IMR-90 (cell line): ENCODE measurements around the gene ZNG1A. TPM values are rescaled to one million over a fixed set of nuclear protein-coding genes. Genes with fewer than 3 reads are reported as not detected.
"Not testable (repeated sequence)": the region's sequence is repeated elsewhere in the genome, so short reads cannot be mapped to it uniquely, and the experiment has no call there.

ENCODE experiments used
- ATAC-seq: fragments of 200-7000 bp; cut with Tn5 transposase; 2 replicates; pipeline ENCODE4 v1.9.1; 2020; ENCODE audit warnings: low read depth, mild to moderate bottlenecking, moderate library complexity
- BruUV-seq: library from RNA; stranded (reverse); fragments of 400-500 nt; replicated peaks from 2 replicates; lab custom pipeline; 2021; lab: Mats Ljungman, UMichigan
- CTCF ChIA-PET: fragments of 300-600 bp; formaldehyde crosslinking; extraction: SDS; loops from one replicate; lab custom pipeline; 2021; ENCODE audit warnings: antibody characterized with exemption; lab: Yijun Ruan, JAX
- POLR2A ChIA-PET: fragments of 300-600 bp; sonication (Branson Sonifier 250); formaldehyde crosslinking; loops from one replicate; lab custom pipeline; 2022; ENCODE audit warnings: antibody characterized with exemption; ENCODE audit not compliant: unreplicated experiment; lab: Charles Lee
- DNase-seq: peaks from one replicate; pipeline ENCODE4 v3.0.0; 2013
- H2AFZ ChIP-seq: replicated peaks from 2 replicates; pipeline ENCODE3; 2013; ENCODE audit warnings: low read length, mild to moderate bottlenecking; ENCODE audit not compliant: poor library complexity
- H2AK5ac ChIP-seq: 2 replicates; pipeline ENCODE4 v1.6.1; 2013; ENCODE audit warnings: low read depth, low read length, inconsistent platforms
- H2AK9ac ChIP-seq: replicated peaks from 2 replicates; pipeline ENCODE3; 2013; ENCODE audit warnings: mild to moderate bottlenecking, low read depth, low read length, moderate library complexity; ENCODE audit not compliant: poor library complexity
- H2BK120ac ChIP-seq: 2 replicates; pipeline ENCODE4 v1.6.1; 2013; ENCODE audit warnings: low read depth, low read length, inconsistent platforms
- H2BK15ac ChIP-seq: 3 replicates; pipeline ENCODE4 v1.6.1; 2013; ENCODE audit warnings: low read depth, low read length, inconsistent platforms
- H2BK20ac ChIP-seq: 2 replicates; pipeline ENCODE4 v1.6.1; 2013; ENCODE audit warnings: low read depth, mild to moderate bottlenecking, inconsistent platforms, low read length, moderate library complexity
- H2BK5ac ChIP-seq: 2 replicates; pipeline ENCODE4 v1.6.1; 2013; ENCODE audit warnings: mild to moderate bottlenecking, low read depth, low read length, inconsistent platforms; ENCODE audit not compliant: poor library complexity, severe bottlenecking
- H3K14ac ChIP-seq: replicated peaks from 2 replicates; pipeline ENCODE4 v1.6.1; 2013; ENCODE audit warnings: low read depth, low read length, inconsistent platforms
- H3K18ac ChIP-seq: 2 replicates; pipeline ENCODE4 v1.6.1; 2013; ENCODE audit warnings: low read depth, low read length, control low read depth
- H3K23ac ChIP-seq: 2 replicates; pipeline ENCODE4 v1.6.1; 2013; ENCODE audit warnings: low read depth, low read length, inconsistent platforms
- H3K27ac ChIP-seq: 2 replicates; pipeline ENCODE4 v1.5.1; 2013; ENCODE audit warnings: mild to moderate bottlenecking, control low read depth, low read length; ENCODE audit not compliant: insufficient read depth
- H3K27me3 ChIP-seq: 2 replicates; pipeline ENCODE4 v1.6.1; 2013; ENCODE audit warnings: low read length; ENCODE audit not compliant: control insufficient read depth, insufficient read depth
- H3K36me3 ChIP-seq: 2 replicates; pipeline ENCODE4 v1.6.1; 2013; ENCODE audit warnings: low read length, mixed read lengths; ENCODE audit not compliant: control insufficient read depth, insufficient read depth
- H3K4ac ChIP-seq: 2 replicates; pipeline ENCODE4 v1.6.1; 2013; ENCODE audit warnings: low read depth, low read length, inconsistent platforms
- H3K4me1 ChIP-seq: 2 replicates; pipeline ENCODE4 v1.6.1; 2013; ENCODE audit warnings: low read length, mixed read lengths; ENCODE audit not compliant: control insufficient read depth, insufficient read depth
- H3K4me2 ChIP-seq: 2 replicates; pipeline ENCODE4 v1.6.1; 2013; ENCODE audit warnings: low read depth, mild to moderate bottlenecking, control low read depth, low read length, moderate library complexity
- H3K4me3 ChIP-seq: 2 replicates; pipeline ENCODE4 v1.5.1; 2013; ENCODE audit warnings: low read depth, mild to moderate bottlenecking, control low read depth, low read length, moderate library complexity; ENCODE audit not compliant: insufficient read depth
- H3K56ac ChIP-seq: 2 replicates; pipeline ENCODE4 v1.6.1; 2013; ENCODE audit warnings: low read length, inconsistent platforms; ENCODE audit not compliant: insufficient read depth; ENCODE audit errors: extremely low read depth
- H3K79me1 ChIP-seq, 2 experiments: 2 replicates each; pipeline ENCODE4 v1.6.1; 2013; ENCODE audit warnings: low read length in 2 of 2, inconsistent platforms in 1 of 2, low read depth in 1 of 2
- H3K9ac ChIP-seq: 2 replicates; pipeline ENCODE4 v1.6.1; 2013; ENCODE audit warnings: low read depth, low read length, control low read depth
- H3K9me1 ChIP-seq: 2 replicates; pipeline ENCODE4 v1.6.1; 2013; ENCODE audit warnings: low read length, inconsistent platforms; ENCODE audit not compliant: insufficient read depth
- H3K9me3 ChIP-seq: 2 replicates; pipeline ENCODE4 v1.6.1; 2013; ENCODE audit warnings: low read length; ENCODE audit not compliant: control insufficient read depth, insufficient read depth
- H4K20me1 ChIP-seq: 2 replicates; pipeline ENCODE4 v1.6.1; 2013; ENCODE audit warnings: low read length, inconsistent platforms; ENCODE audit not compliant: insufficient read depth
- H4K5ac ChIP-seq: 2 replicates; pipeline ENCODE4 v1.6.1; 2013; ENCODE audit warnings: mild to moderate bottlenecking, low read depth, low read length, control low read depth
- H4K8ac ChIP-seq, 2 experiments: 2 replicates each; pipeline ENCODE4 v1.6.1; 2013; ENCODE audit warnings: low read depth in 2 of 2, low read length in 2 of 2, control low read depth in 1 of 2, inconsistent platforms in 1 of 2
- H4K91ac ChIP-seq: 2 replicates; pipeline ENCODE4 v1.6.1; 2013; ENCODE audit warnings: low read depth, low read length, inconsistent platforms; ENCODE audit not compliant: insufficient read depth
- WGBS, 2 experiments: methylation state at CpG; one replicate each; pipeline versions ENCODE4 v1.1.5 to v1.1.7; 2013; ENCODE audit warnings: missing lambda C conversion rate in 2 of 2; ENCODE audit not compliant: insufficient read length in 1 of 2; ENCODE audit errors: extremely low coverage in 2 of 2; 5-methylcytosine and 5-hydroxymethylcytosine counted together
- dilution Hi-C: fragments of 300-500 bp; cut with HindIII; formaldehyde crosslinking; loops from one replicate; pipeline ENCODE4 v1.14.3; 2018; ENCODE audit warnings: low sequenced_read_pairs; ENCODE audit not compliant: unreplicated experiment
- in situ Hi-C: fragments of 300-500 bp; cut with MboI; formaldehyde crosslinking; loops from 3 replicates; pipeline ENCODE4 v1.14.3; 2019; ENCODE audit warnings: low sequenced_read_pairs, inconsistent platforms, mixed read lengths
- intact Hi-C: fragments of 100-400 bp; cut with micrococcal nuclease; formaldehyde crosslinking; loops from 2 replicates; pipeline ENCODE4 v1.10.0; 2022
- polyA plus RNA-seq, 3 experiments: library from polyadenylated mRNA; depleted of rRNA; stranded (reverse); fragments of >200 nt; gene quantifications; 2 replicates each; pipeline ENCODE4 v1.2.3, GENCODE V29; 2012; ENCODE audit warnings: low replicate concordance in 1 of 3
- total RNA-seq: library from RNA; depleted of rRNA; stranded (reverse); fragments of >200 nt; gene quantifications from 2 replicates; pipeline ENCODE4 v1.2.3, GENCODE V29; 2012

Gene ZNG1A
- total and polyA plus RNA-seq, 2 of the 4 experiments (the other 2 are of a cell fraction): 12.2 to 12.4 TPM

- H3K27ac ChIP-seq, H4K8ac ChIP-seq, H2BK20ac ChIP-seq, H2BK15ac ChIP-seq, H3K9me3 ChIP-seq, H3K79me1 ChIP-seq, H3K4me2 ChIP-seq, in situ Hi-C loops, H3K27me3 ChIP-seq, H3K4me1 ChIP-seq, H4K20me1 ChIP-seq, CTCF ChIA-PET, H2AK9ac ChIP-seq, intact Hi-C loops, H3K4ac ChIP-seq, DNase-seq, POLR2A ChIA-PET, H3K14ac ChIP-seq, BruUV-seq, H2BK5ac ChIP-seq, H3K18ac ChIP-seq, dilution Hi-C loops, H2AK5ac ChIP-seq, H3K4me3 ChIP-seq, H4K5ac ChIP-seq, H4K91ac ChIP-seq, H3K56ac ChIP-seq, H3K9ac ChIP-seq, H3K23ac ChIP-seq, H3K9me1 ChIP-seq, H2AFZ ChIP-seq, H3K36me3 ChIP-seq, H2BK120ac ChIP-seq: not testable (repeated sequence)
- no CpG with 5 or more reads among the region's 3 CpGs for WGBS, 2 experiments
- ATAC-seq: 0 out of 2 replicates have a peak, but pooled peaks have one; percentile 8
These were observed 102.5 kb downstream of the ZNG1A start for GRCh38 chr9:76389-76788.

- dilution Hi-C loops, H2AFZ ChIP-seq: not testable (repeated sequence)
- H3K4me2 ChIP-seq: peak overlapping the region; percentile 41
These were observed 104.8 kb downstream of the ZNG1A start for GRCh38 chr9:73900-74525.

More at GRCh38 chr9:73900-74525, 104.8 kb downstream of the ZNG1A start:
- H4K5ac ChIP-seq: peak overlapping the region; percentile 54
- H3K79me1 ChIP-seq, intact Hi-C loops, H3K27me3 ChIP-seq, H3K9me3 ChIP-seq, H2AK9ac ChIP-seq, in situ Hi-C loops, CTCF ChIA-PET, ATAC-seq, H3K9me1 ChIP-seq, H4K20me1 ChIP-seq, H3K4me1 ChIP-seq, H3K4ac ChIP-seq, DNase-seq, H3K14ac ChIP-seq, H3K56ac ChIP-seq, H3K36me3 ChIP-seq, POLR2A ChIA-PET: not testable (repeated sequence)
- H2BK120ac ChIP-seq: peak overlapping the region; percentile 92; the same call in 1 of the 2 replicates
- H2BK5ac ChIP-seq: peak overlapping the region; percentile 54
- H3K23ac ChIP-seq: peak overlapping the region; percentile 66; the same call in 1 of the 2 replicates
- BruUV-seq: TSS peak; percentile 78
- H3K4me3 ChIP-seq: peak overlapping the region; percentile 72
- peak overlapping the region; percentile 67; the same call in 1 of the 2 replicates for H2AK5ac ChIP-seq
- H3K9ac ChIP-seq: peak overlapping the region; percentile 68
- H2BK20ac ChIP-seq: 0 out of 2 replicates have a peak overlapping the region, but pooled peaks have one; percentile 14
- H4K8ac ChIP-seq: peak overlapping the region; percentile 67 to 92; a peak in 3 of 4 replicates
- H3K18ac ChIP-seq: peak overlapping the region; percentile 52
- H4K91ac ChIP-seq: peak overlapping the region; percentile 68
- H3K27ac ChIP-seq: peak overlapping the region; percentile 80
- WGBS, 2 experiments: no CpG with 5 or more reads among the region's 18 CpGs
- H2BK15ac ChIP-seq: 0 out of 3 replicates have a peak overlapping the region, but pooled peaks have one; percentile 48
